ENCODE measurements around the gene SETD1B. TPM values are rescaled to one million over a fixed set of nuclear protein-coding genes. Genes with fewer than 3 reads are reported as not detected.

SETD1B gene
- total RNA-seq, 2 donors from 2014 or later = 20.4 to 25.4 TPM

DNA sequence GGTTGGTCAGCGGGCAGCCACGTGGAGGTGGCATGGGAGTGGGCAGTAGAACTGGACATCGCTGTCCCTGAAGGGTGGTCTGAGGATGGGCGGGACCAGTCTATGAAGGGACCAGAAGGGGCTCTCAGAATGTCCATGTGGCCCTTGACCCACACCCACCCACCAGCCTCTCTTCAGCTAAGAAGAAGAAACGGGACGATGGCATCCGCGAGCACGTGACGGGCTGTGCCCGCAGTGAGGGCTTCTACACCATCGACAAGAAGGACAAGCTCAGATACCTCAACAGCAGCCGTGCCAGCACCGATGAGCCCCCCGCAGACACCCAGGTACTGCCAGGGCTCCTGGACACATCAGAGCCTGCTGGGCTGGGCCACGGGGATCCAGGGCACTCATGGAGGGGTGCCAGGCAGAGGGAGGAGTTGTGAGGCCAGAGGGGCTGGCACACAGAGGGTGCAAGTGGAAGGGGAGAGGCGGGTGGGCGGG lies 21.3 kb downstream of the SETD1B start:
- no peak overlapping the region for H3K9ac ChIP-seq (ENCODE audit: low read depth in 2 of 2, low read length in 2 of 2)
- H3K9me3 ChIP-seq = no peaks in the 10 kb centered on the region
- no peaks in the 10 kb centered on the region for H3K4me1 ChIP-seq
- peaks cover 25% of the 10 kb centered on the region for H3K36me3 ChIP-seq
- H3K27me3 ChIP-seq = no peaks in the 10 kb centered on the region
- no peak overlapping the region for H3K4me3 ChIP-seq
- H3K27ac ChIP-seq = no peak overlapping the region
- intact Hi-C loops (cut with DNase I) = no loop called here
- DNase-seq = no peak
- TF ChIP-seq CTCF (IDR thresholded peaks at IDR 0.05) = no peak

DNA sequence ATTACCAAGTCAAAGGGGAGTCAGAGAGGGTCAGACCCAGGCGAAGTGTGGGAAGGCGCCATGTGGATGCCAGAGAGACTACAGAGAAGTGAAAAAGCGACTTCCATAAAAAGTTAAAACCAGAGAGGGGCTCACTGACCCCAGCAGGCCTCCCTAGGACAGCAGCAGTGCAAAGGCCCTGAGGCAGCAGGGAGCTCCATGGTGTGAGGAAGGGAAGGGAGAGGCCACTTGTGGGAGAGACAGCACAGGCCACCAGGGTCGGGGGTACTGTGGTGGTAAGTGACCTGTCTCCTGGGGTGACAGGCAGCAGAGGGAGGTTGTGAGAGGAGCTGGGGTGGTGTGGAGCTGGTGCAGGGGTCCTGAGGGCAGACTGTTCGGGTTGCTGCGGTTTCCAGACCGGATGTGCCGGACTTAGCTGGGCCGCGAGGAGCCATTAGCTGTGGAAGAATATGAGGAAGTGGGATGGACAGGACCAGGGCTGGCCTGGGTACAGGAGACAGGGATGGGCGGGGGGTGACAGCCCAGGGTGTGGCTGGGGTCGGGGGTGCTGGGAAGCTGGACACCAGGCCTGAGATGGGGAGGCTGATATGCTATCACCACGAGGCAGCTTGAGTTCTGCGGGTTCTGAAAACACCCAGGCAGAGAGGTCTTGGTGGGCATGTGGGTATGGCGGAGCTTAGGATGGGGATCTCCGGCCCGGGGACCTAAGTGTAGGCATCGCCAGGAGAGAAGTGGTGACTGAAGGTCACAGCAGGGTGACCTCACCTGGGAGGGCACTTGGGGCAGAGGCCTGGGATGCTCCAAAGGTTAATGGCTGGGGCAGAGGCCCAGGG lies 22.7 kb downstream of the SETD1B start:
- no peak for TF ChIP-seq CTCF (IDR thresholded peaks at IDR 0.05)
- Histone ChIP-seq H3K27me3 (no peaks in the 10 kb centered on the region), H3K9ac (ENCODE audit: low read depth in 2 of 2, low read length in 2 of 2) (no peak overlapping the region), H3K36me3 (peaks cover 25% of the 10 kb centered on the region), H3K27ac (no peak overlapping the region), H3K4me1 (no peaks in the 10 kb centered on the region), H3K9me3 (no peaks in the 10 kb centered on the region), H3K4me3 (no peak overlapping the region)
- no peak for DNase-seq
- intact Hi-C loops (cut with DNase I) = no loop called here

DNA sequence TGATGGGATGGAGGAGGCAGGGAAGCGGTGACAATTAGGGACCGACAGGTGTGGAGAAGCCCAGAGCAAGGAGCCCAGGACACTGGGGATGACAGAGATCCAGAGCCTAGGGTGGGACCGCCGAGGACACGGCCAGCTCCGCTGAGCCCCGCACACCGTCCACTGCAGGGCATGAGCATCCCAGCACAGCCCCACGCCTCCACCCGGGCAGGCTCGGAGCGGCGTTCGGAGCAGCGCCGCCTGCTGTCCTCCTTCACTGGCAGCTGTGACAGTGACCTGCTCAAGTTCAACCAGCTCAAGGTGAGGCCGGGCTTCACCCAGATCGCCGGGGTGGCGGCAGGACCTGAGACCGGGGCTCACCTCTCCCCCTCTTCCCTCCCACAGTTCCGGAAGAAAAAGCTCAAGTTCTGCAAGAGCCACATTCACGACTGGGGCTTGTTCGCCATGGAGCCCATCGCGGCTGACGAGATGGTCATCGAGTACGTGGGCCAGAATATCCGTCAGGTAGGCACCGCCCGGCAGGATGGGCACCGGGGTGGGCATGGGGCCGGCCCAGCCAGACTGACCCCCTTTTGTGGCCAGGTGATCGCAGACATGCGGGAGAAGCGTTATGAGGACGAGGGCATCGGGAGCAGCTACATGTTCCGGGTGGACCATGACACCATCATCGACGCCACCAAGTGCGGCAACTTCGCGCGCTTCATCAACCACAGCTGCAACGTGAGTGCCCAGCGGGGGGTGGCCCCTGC lies 23.7 kb downstream of the SETD1B start:
- no peak overlapping the region for H3K4me3 ChIP-seq
- H3K27me3 ChIP-seq = no peaks in the 10 kb centered on the region
- peaks cover 20% of the 10 kb centered on the region for H3K36me3 ChIP-seq
- H3K9ac ChIP-seq (ENCODE audit: low read depth in 2 of 2, low read length in 2 of 2) = no peak overlapping the region
- TF ChIP-seq CTCF (IDR thresholded peaks at IDR 0.05) = no peak
- no peak overlapping the region for H3K27ac ChIP-seq
- DNase-seq = no peak
- no peaks in the 10 kb centered on the region for H3K4me1 ChIP-seq
- H3K9me3 ChIP-seq = no peaks in the 10 kb centered on the region
- intact Hi-C loops (cut with DNase I) = no loop called here

GRCh38 chr12:121828306-121828705 lies 24.5 kb downstream of the SETD1B start:
- Histone ChIP-seq H3K4me1 (no peaks in the 10 kb centered on the region), H3K36me3 (peaks cover 20% of the 10 kb centered on the region), H3K9ac (ENCODE audit: low read depth in 2 of 2, low read length in 2 of 2) (no peak overlapping the region), H3K9me3 (no peaks in the 10 kb centered on the region), H3K27ac (no peak overlapping the region), H3K27me3 (no peaks in the 10 kb centered on the region), H3K4me3 (no peak overlapping the region)
- intact Hi-C loops (cut with DNase I) = no loop called here
- DNase-seq = no peak
- TF ChIP-seq CTCF (IDR thresholded peaks at IDR 0.05) = no peak

- H3K27me3 ChIP-seq = no peaks in the 10 kb centered on the region
- H3K4me1 ChIP-seq = no peaks in the 10 kb centered on the region
- no peak overlapping the region for H3K9ac ChIP-seq (ENCODE audit: low read depth in 2 of 2, low read length in 2 of 2)
- peaks cover 20% of the 10 kb centered on the region for H3K36me3 ChIP-seq
- no peak overlapping the region for H3K27ac ChIP-seq
- TF ChIP-seq CTCF (IDR thresholded peaks at IDR 0.05) = no peak
- no peaks in the 10 kb centered on the region for H3K9me3 ChIP-seq
- no peak for DNase-seq
- no peak overlapping the region for H3K4me3 ChIP-seq
- intact Hi-C loops (cut with DNase I) = no loop called here
Measured at GRCh38 chr12:121828826-121829225, 25.0 kb downstream of the SETD1B start.
